Thyroid gland (tissue), 4 donors: ENCODE measurements around the gene RCVRN. TPM values are rescaled to one million over a fixed set of nuclear protein-coding genes. Genes with fewer than 3 reads are reported as not detected.
A peak's percentile ranks its signal among the peaks of the same experiment; 100 is the strongest.

Source experiments
- DNase-seq, 2 donors: peaks; one replicate each; pipeline ENCODE4 v3.0.0-alpha.2; 2019
- H3K27ac ChIP-seq, 3 donors: fragments of 200-600 bp; sonication (generic); 1 replicate in 2 of 3; 2 replicates in 1 of 3; pipeline ENCODE4 v1.5.1; 2016 to 2019; ENCODE audit warnings: mild to moderate bottlenecking in 1 of 3, moderate library complexity in 1 of 3
- H3K27me3 ChIP-seq: fragments of 200-600 bp; sonication (generic); one replicate; pipeline ENCODE4 v1.5.1; 2019
- H3K36me3 ChIP-seq, 2 donors: fragments of 200-600 bp; sonication (generic); one replicate each; pipeline ENCODE4 v1.5.1; 2016 to 2019
- H3K4me1 ChIP-seq, 2 donors: fragments of 200-600 bp; sonication (generic); one replicate each; pipeline ENCODE4 v1.5.1; 2017 to 2019
- H3K4me3 ChIP-seq, 3 donors: fragments of 200-600 bp; sonication (generic); replicated peaks in 1 of 3; 1 replicate in 2 of 3; 2 replicates in 1 of 3; pipeline ENCODE4 v1.5.1; 2016; ENCODE audit warnings: mild to moderate bottlenecking in 1 of 3
- H3K9me3 ChIP-seq: fragments of 200-600 bp; sonication (generic); one replicate; pipeline ENCODE4 v1.5.1; 2017
- CTCF ChIP-seq, 6 experiments: fragments of 200-600 bp in 3 of 6; fragments of 450-650 bp in 3 of 6; sonication (generic) in 3 of 6; IDR thresholded peaks; one replicate each; pipeline ENCODE4 v1.5.1; 2016 to 2019; ENCODE audit warnings: antibody characterized with exemption in 6 of 6, mild to moderate bottlenecking in 2 of 6, inconsistent platforms in 1 of 6, moderate library complexity in 1 of 6
- POLR2A ChIP-seq, 2 donors: fragments of 450-650 bp; IDR thresholded peaks; one replicate each; pipeline ENCODE4 v1.6.1; 2017; ENCODE audit warnings: antibody characterized with exemption in 2 of 2, mild to moderate bottlenecking in 2 of 2, moderate library complexity in 1 of 2
- WGBS, 2 donors: methylation state at CpG; one replicate each; pipeline ENCODE4 v1.1.5; 2017; 5-methylcytosine and 5-hydroxymethylcytosine counted together
- intact Hi-C: fragments of 100-400 bp; cut with DNase I; formaldehyde crosslinking; loops from one replicate; pipeline ENCODE4 v1.15.1; 2023
- total RNA-seq, 4 donors: library from RNA; depleted of rRNA; stranded (reverse); fragments of >200 nt; gene quantifications; one replicate each; pipeline ENCODE4 v1.2.3, GENCODE V29; 2016

RCVRN gene
- total RNA-seq, 4 donors from 2014 or later, result not detected

GRCh38 chr17:9902120-9902519, 3.0 kb downstream of the RCVRN start:
- 11 to 23% methylated on average over 2 of the region's 2 CpGs for WGBS, 2 donors
- no peak overlapping the region for H3K27ac ChIP-seq

GRCh38 chr17:9900784-9901183, 4.3 kb downstream of the RCVRN start:
- WGBS, 2 donors, result 59 to 69% methylated on average over 8 of the region's 8 CpGs
- TF ChIP-seq POLR2A (IDR thresholded peaks at IDR 0.05) (no peak), CTCF (IDR thresholded peaks at IDR 0.05) (no peak)
- Histone ChIP-seq H3K27me3 (no peaks in the 10 kb centered on the region), H3K9me3 (no peaks in the 10 kb centered on the region), H3K27ac (no peak overlapping the region), H3K4me3 (no peak overlapping the region), H3K4me1 (no peaks in the 10 kb centered on the region), H3K36me3 (no peaks in the 10 kb centered on the region)
- intact Hi-C loops, result no loop called here
- no peak for DNase-seq

More at GRCh38 chr17:9902120-9902519, 3.0 kb downstream of the RCVRN start:
- DNase-seq, result no peak
- Histone ChIP-seq H3K36me3 (no peaks in the 10 kb centered on the region), H3K4me1 (no peaks in the 10 kb centered on the region), H3K9me3 (no peaks in the 10 kb centered on the region), H3K27me3 (no peaks in the 10 kb centered on the region), H3K4me3 (no peak overlapping the region)
- intact Hi-C loops, result no loop called here
- TF ChIP-seq CTCF (IDR thresholded peaks at IDR 0.05), result no peak
- TF ChIP-seq POLR2A (IDR thresholded peaks at IDR 0.05), result no peak

GRCh38 chr17:9900044-9900594, 5.0 kb downstream of the RCVRN start:
- Histone ChIP-seq H3K27ac (peak overlapping the region in 1 of 3 donors; percentile 7), H3K4me1 (no peaks in the 10 kb centered on the region), H3K36me3 (no peaks in the 10 kb centered on the region), H3K9me3 (no peaks in the 10 kb centered on the region), H3K4me3 (no peak overlapping the region), H3K27me3 (no peaks in the 10 kb centered on the region)
- no peak for DNase-seq
- WGBS, 2 donors, result 39 to 40% methylated on average over 8 of the region's 8 CpGs
- intact Hi-C loops, result no loop called here
- TF ChIP-seq POLR2A (IDR thresholded peaks at IDR 0.05) (no peak), CTCF (IDR thresholded peaks at IDR 0.05) (no peak)

- Histone ChIP-seq H3K27me3 (no peaks in the 10 kb centered on the region), H3K4me3 (no peak overlapping the region), H3K27ac (peak overlapping the region in 1 of 3 donors; percentile 7), H3K9me3 (no peaks in the 10 kb centered on the region), H3K4me1 (no peaks in the 10 kb centered on the region), H3K36me3 (no peaks in the 10 kb centered on the region)
- peak in 1 of 2 donors; percentile 4 for DNase-seq
- whole genome bisulfite sequencing, 2 donors, result 66 to 83% methylated on average over 20 to 21 of the region's 21 CpGs
- intact Hi-C loops, result no loop called here
- no peak for TF ChIP-seq CTCF (IDR thresholded peaks at IDR 0.05)
- no peak for TF ChIP-seq POLR2A (IDR thresholded peaks at IDR 0.05)
Measured at GRCh38 chr17:9899280-9900043, 5.6 kb downstream of the RCVRN start.

GRCh38 chr17:9898812-9899211, 6.3 kb downstream of the RCVRN start:
- Histone ChIP-seq H3K4me3 (no peak overlapping the region), H3K9me3 (no peaks in the 10 kb centered on the region), H3K27me3 (no peaks in the 10 kb centered on the region), H3K4me1 (no peaks in the 10 kb centered on the region), H3K36me3 (no peaks in the 10 kb centered on the region), H3K27ac (no peak overlapping the region)
- no peak for DNase-seq
- WGBS, 2 donors, result 92 to 95% methylated on average over 8 of the region's 8 CpGs
- intact Hi-C loops, result no loop called here
- TF ChIP-seq POLR2A (IDR thresholded peaks at IDR 0.05) (no peak), CTCF (IDR thresholded peaks at IDR 0.05) (no peak)
